ENCODE data around the gene CCNI. TPM values are rescaled to one million over a fixed set of nuclear protein-coding genes. Genes with fewer than 3 reads are reported as not detected.
A peak's percentile ranks its signal among the peaks of the same experiment; 100 is the strongest.

CCNI gene
- total and polyA plus RNA-seq, 2 of the 13 experiments (the other 11 are each of a cell fraction or from before 2014, with no cell fraction given): 43.5 to 122 TPM

DNA sequence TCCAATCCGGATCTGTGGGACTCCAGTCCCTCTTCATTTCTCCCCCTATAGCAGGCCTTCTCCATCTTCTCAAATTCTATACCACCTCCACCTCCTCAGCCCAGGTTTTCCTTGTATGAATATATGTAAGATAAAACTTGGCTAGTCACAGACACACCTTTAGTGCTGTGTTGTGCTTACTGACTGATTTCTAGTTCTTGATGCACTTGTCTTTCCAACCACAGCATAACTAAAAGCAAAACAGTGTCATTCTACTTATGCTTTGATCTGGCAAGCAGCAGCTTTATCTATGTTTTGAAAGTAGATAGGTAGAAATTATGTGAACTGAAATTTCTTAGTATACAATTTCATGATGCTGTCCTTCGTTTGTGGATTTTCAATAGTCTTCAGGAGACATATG lies 47.5 kb downstream of the CCNI start:
- TF ChIP-seq KLF12 (CRISPR knock-in tag; IDR thresholded peaks at IDR 0.05; ENCODE audit: borderline replicate concordance) (no peak), ZNF75D (CRISPR knock-in tag; IDR thresholded peaks at IDR 0.05; ENCODE audit: borderline replicate concordance) (no peak), PITX1 (CRISPR knock-in tag; IDR thresholded peaks at IDR 0.05) (no peak), ZNF20 (CRISPR knock-in tag; IDR thresholded peaks at IDR 0.05) (no peak), DRAP1 (CRISPR knock-in tag; IDR thresholded peaks at IDR 0.05) (no peak), HMG20B (CRISPR knock-in tag; conservative IDR thresholded peaks at IDR 0.05) (no peak), KLF15 (CRISPR knock-in tag; IDR thresholded peaks at IDR 0.05; ENCODE audit: borderline replicate concordance) (no peak)

DNA sequence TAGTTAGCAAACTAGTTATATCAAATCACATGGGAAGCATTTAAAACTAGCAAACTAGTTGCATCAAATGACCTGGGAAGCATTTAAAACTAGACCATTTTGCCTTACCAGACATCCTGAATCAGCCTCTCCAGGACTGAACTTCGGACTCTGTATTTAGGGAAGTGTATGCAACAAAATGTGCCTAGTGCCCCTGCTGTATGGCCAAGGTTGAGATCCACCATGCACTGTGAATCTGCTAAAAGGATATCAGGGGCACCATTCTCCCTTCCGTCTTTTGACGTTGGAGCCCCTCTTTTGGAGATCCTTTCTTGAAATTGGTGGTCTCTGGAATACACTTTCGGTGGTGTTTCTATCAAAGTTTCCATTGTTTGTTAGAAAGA lies 49.5 kb downstream of the CCNI start:
- TF ChIP-seq HNF4A (CRISPR knock-in tag; IDR thresholded peaks at IDR 0.05): peak; percentile 35
- no peak for TF ChIP-seq ZNF501 (CRISPR knock-in tag; IDR thresholded peaks at IDR 0.05)
- Histone ChIP-seq H3K9me3 (ENCODE audit: low read length) (no peaks in the 10 kb centered on the region), H3K27me3 (ENCODE audit: control insufficient read depth in 1 of 2, insufficient read depth in 2 of 2, low read length in 2 of 2) (no peaks in the 10 kb centered on the region), H3K79me2 (ENCODE audit: insufficient read depth, low read length) (no peaks in the 10 kb centered on the region), H3K4me2 (ENCODE audit: low read depth, low read length) (no peak overlapping the region), H2AFZ (ENCODE audit: low read length) (no peak overlapping the region), H3K9ac (ENCODE audit: insufficient read depth, low read depth, low read length) (no peak overlapping the region), H3K4me3 (replicated peaks in 1 of 3; ENCODE audit: insufficient read depth in 1 of 3, low read depth in 2 of 3, low read length in 3 of 3) (no peak overlapping the region), H3K36me3 (replicated peaks in 1 of 2; ENCODE audit: control insufficient read depth in 1 of 2, insufficient read depth in 2 of 2, low read length in 2 of 2) (peaks cover 6 to 44% of the 10 kb centered on the region in 2 experiments; a peak in 4 of 5 replicates), H3K27ac (ENCODE audit: extremely low read length, insufficient read depth, low read length) (no peak overlapping the region), H4K20me1 (ENCODE audit: insufficient read depth, low read length) (no peaks in the 10 kb centered on the region), H3K4me1 (ENCODE audit: insufficient read depth, low read length) (peaks cover 34% of the 10 kb centered on the region)
- no peak for FAIRE-seq
- BruUV-seq (replicated peaks): no TSS peak
- DNase-seq (ENCODE audit: low spot score): peak; percentile 7
- ATAC-seq: no peak
- CTCF ChIA-PET (ENCODE audit: low intra/inter-chr PET ratio, low total read pairs): no interaction called here
- intact Hi-C loops (cut with micrococcal nuclease; ENCODE audit: unreplicated experiment): no loop called here
- in situ Hi-C loops (cut with HindIII; ENCODE audit: extremely low pct_ligation_motif_present, low pct_unique_long_range_greater_than_20kb): no loop called here
- 95% methylated on average over 4 of the region's 4 CpGs for whole genome bisulfite sequencing (ENCODE audit: low lambda C conversion rate)
- POLR2A ChIA-PET: no interaction called here

More for the DNA sequence above, 47.5 kb downstream of the CCNI start:
- DNase-seq (ENCODE audit: low spot score) (no peak), FAIRE-seq (no peak), ATAC-seq (no peak)
- Histone ChIP-seq H3K27me3 (ENCODE audit: control insufficient read depth in 1 of 2, insufficient read depth in 2 of 2, low read length in 2 of 2) (no peaks in the 10 kb centered on the region), H3K9me3 (ENCODE audit: low read length) (no peaks in the 10 kb centered on the region), H3K79me2 (ENCODE audit: insufficient read depth, low read length) (no peaks in the 10 kb centered on the region), H2AFZ (ENCODE audit: low read length) (no peak overlapping the region), H3K9ac (ENCODE audit: insufficient read depth, low read depth, low read length) (no peak overlapping the region), H3K36me3 (replicated peaks in 1 of 2; ENCODE audit: control insufficient read depth in 1 of 2, insufficient read depth in 2 of 2, low read length in 2 of 2) (peaks cover 9 to 42% of the 10 kb centered on the region in 2 experiments), H3K4me2 (ENCODE audit: low read depth, low read length) (no peak overlapping the region), H3K27ac (ENCODE audit: extremely low read length, insufficient read depth, low read length) (no peak overlapping the region), H3K4me3 (replicated peaks in 1 of 3; ENCODE audit: insufficient read depth in 1 of 3, low read depth in 2 of 3, low read length in 3 of 3) (no peak overlapping the region), H4K20me1 (ENCODE audit: insufficient read depth, low read length) (no peaks in the 10 kb centered on the region), H3K4me1 (ENCODE audit: insufficient read depth, low read length) (peaks cover 27% of the 10 kb centered on the region)
- no TSS peak for BruUV-seq (replicated peaks)
- intact Hi-C loops (cut with micrococcal nuclease; ENCODE audit: unreplicated experiment) (no loop called here), in situ Hi-C loops (cut with HindIII; ENCODE audit: extremely low pct_ligation_motif_present, low pct_unique_long_range_greater_than_20kb) (no loop called here)
- 95% methylated on average over 2 of the region's 2 CpGs for WGBS (ENCODE audit: low lambda C conversion rate)
- ChIA-PET CTCF (ENCODE audit: low intra/inter-chr PET ratio, low total read pairs) (no interaction called here), POLR2A (no interaction called here)
